K562 (cell line): ENCODE measurements around the gene NBEAL2. TPM values are rescaled to one million over a fixed set of nuclear protein-coding genes. Genes with fewer than 3 reads are reported as not detected.
A peak's percentile ranks its signal among the peaks of the same experiment; 100 is the strongest.

Experiments used
- CHD1 ChIP-seq: fragments of 200-600 bp; sonication (generic); IDR thresholded peaks from one replicate; pipeline ENCODE4 v1.6.1; 2012; ENCODE audit warnings: mild to moderate bottlenecking, moderate library complexity, low read length, inconsistent platforms
- FOS ChIP-seq: IDR thresholded peaks from 3 replicates; pipeline ENCODE4 v1.6.1; 2011; ENCODE audit not compliant: insufficient read length; ENCODE audit errors: extremely low read depth
- KAT2B ChIP-seq: IDR thresholded peaks from one replicate; pipeline ENCODE4 v1.6.1; 2012; ENCODE audit warnings: low read depth, mild to moderate bottlenecking, control low read depth, inconsistent platforms, low read length, moderate library complexity
- MEF2A ChIP-seq: IDR thresholded peaks from 2 replicates; pipeline ENCODE4 v1.6.1; 2011; ENCODE audit warnings: low read depth, mild to moderate bottlenecking, low read length, moderate library complexity; ENCODE audit not compliant: control insufficient read depth
- MTA2 ChIP-seq: fragments of 450-650 bp; IDR thresholded peaks from 2 replicates; pipeline ENCODE4 v1.6.1; 2016; ENCODE audit warnings: low read depth
- RBM22 ChIP-seq: fragments of 200-400 bp; formaldehyde crosslinking; IDR thresholded peaks from 2 replicates; pipeline ENCODE4 v1.6.1; 2018; ENCODE audit warnings: low read length, low read depth; ENCODE audit not compliant: poor library complexity, severe bottlenecking
- RFX7 ChIP-seq: fragments of 250-450 bp; sonication (Bioruptor Pico); IDR thresholded peaks from 2 replicates; pipeline ENCODE4 v1.5.1; 2021; ENCODE audit warnings: mild to moderate bottlenecking
- TAF15 ChIP-seq: fragments of 200-400 bp; formaldehyde crosslinking; IDR thresholded peaks from 2 replicates; pipeline ENCODE4 v1.6.1; 2017; ENCODE audit warnings: mild to moderate bottlenecking, low read depth, low read length, moderate library complexity
- ZBTB8A ChIP-seq: fragments of 450-650 bp; IDR thresholded peaks from 2 replicates; pipeline ENCODE4 v1.6.1; 2018; ENCODE audit warnings: mild to moderate bottlenecking, moderate library complexity; ENCODE audit not compliant: partially characterized antibody
- ZFP30 ChIP-seq: fragments of 250-450 bp; sonication (Bioruptor Pico); IDR thresholded peaks from 2 replicates; pipeline ENCODE4 v1.8.0; 2022; ENCODE audit warnings: moderate library complexity, mild to moderate bottlenecking, inconsistent platforms, borderline replicate concordance
- ZNF408 ChIP-seq: fragments of 250-450 bp; sonication (Bioruptor Pico); IDR thresholded peaks from 2 replicates; pipeline ENCODE4 v1.4.0; 2020; ENCODE audit warnings: low read depth, mild to moderate bottlenecking, moderate library complexity
- ZNF57 ChIP-seq: fragments of 450-650 bp; formaldehyde crosslinking; IDR thresholded peaks from 2 replicates; pipeline ENCODE4 v1.4.0; 2020; ENCODE audit warnings: mild to moderate bottlenecking, moderate library complexity
- ZNF644 ChIP-seq: fragments of 200-800 bp; sonication (Bioruptor generic); IDR thresholded peaks from 2 replicates; pipeline ENCODE4 v1.6.1; 2016; ENCODE audit warnings: low read depth, missing genetic modification characterization, missing compliant biosample characterization
- ZNF778 ChIP-seq: fragments of 450-650 bp; formaldehyde crosslinking; IDR thresholded peaks from 2 replicates; pipeline ENCODE4 v1.4.0; 2020; ENCODE audit warnings: mild to moderate bottlenecking, moderate library complexity
- polyA plus RNA-seq, 8 experiments: library from polyadenylated mRNA; depleted of rRNA in 4 of 8; stranded (reverse) in 5 of 8; unstranded in 3 of 8; fragments of >200 nt; fragmentation: Nextera tagmentation in 2 of 8; fragmentation: Illumina TruSeq in 1 of 8; extraction: Ambion mirVana in 2 of 8; extraction: Trizol in 1 of 8; gene quantifications; 2 replicates each; pipeline versions ENCODE4 v1.2.1 to v1.2.3, GENCODE V29; 2011 to 2014; ENCODE audit warnings: inconsistent platforms in 1 of 8, missing spikeins in 1 of 8
- total RNA-seq, 7 experiments: library from RNA; depleted of rRNA in 6 of 7; stranded (reverse); fragments of >200 nt in 6 of 7; fragmentation: Illumina TruSeq in 2 of 7; extraction: Trizol in 2 of 7; gene quantifications; 2 replicates each; pipeline versions ENCODE4 v1.2.1 to v1.2.3, GENCODE V29; 2011 to 2021; ENCODE audit warnings: low replicate concordance in 1 of 7
- TF ChIP-seq, protein P1 (sequence below): fragments of 450-650 bp; conservative IDR thresholded peaks from 2 replicates; pipeline ENCODE4 v1.6.1; 2016; ENCODE audit warnings: missing genetic modification characterization, low read depth, mild to moderate bottlenecking, missing compliant biosample characterization, moderate library complexity
- TF ChIP-seq, protein P2 (sequence below): IDR thresholded peaks from 2 replicates; pipeline ENCODE4 v1.6.1; 2011; ENCODE audit not compliant: insufficient read length; ENCODE audit errors: extremely low read depth
- TF ChIP-seq, protein P3 (sequence below): conservative IDR thresholded peaks from 2 replicates; pipeline ENCODE4 v1.6.1; 2011; ENCODE audit warnings: low read depth, mild to moderate bottlenecking, low read length; ENCODE audit not compliant: control insufficient read depth
- TF ChIP-seq, protein P4 (sequence below): fragments of 250-450 bp; sonication (Bioruptor Pico); IDR thresholded peaks from 2 replicates; pipeline ENCODE4 v1.5.0; 2021; ENCODE audit warnings: mild to moderate bottlenecking, borderline replicate concordance

NBEAL2 gene
- total and polyA plus RNA-seq, 9 of the 15 experiments (the other 6 are each of a cell fraction or from before 2014, with no cell fraction given): 0.06 to 114 (median 29.6) TPM

DNA sequence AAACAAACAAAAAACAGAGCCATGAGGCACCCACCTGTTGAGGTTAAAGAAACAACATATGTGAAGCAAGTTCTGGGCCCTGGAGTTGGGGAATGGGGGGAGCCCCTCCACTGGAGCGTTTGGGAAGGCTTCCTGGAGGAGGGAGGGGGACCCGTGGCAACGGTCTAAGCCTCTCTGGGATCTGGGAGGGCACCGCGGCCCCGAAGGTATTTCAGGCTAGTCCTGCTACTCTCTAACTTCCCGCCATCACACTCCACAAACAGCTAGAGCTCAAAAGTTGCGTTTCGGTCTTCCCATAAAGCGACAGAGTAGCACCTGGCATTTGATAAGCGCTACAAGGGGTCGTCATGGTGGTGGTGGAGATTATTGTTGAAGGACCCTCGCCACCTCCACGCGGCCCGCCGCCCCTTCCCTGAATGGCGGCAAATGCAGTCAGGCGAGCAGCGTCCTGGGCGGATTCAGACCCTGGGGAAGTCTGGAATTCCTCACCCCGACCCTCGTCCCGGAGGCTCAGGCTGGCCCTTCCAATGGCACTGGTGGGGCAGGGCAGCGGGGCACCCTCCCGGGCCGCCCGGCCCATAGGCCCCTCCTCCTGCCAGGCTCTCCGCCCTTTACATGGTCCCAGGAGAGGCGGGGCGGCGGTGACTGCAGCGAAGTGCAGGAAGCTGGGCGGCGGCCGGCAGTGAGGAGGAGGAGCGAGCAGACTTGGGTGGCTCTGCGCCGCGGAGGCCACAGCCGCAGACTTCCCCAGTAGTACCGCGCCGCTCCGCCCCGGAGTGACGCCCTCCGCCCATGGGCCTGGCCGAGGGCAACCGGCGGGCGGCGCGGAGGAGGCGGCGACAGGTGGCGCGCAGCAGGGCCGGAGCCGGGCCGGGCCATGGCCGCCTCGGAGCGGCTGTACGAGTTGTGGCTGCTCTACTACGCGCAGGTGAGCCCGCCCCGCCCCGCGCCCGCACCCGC lies at the start of gene NBEAL2 (continued):
- TF ChIP-seq, protein P1, sequence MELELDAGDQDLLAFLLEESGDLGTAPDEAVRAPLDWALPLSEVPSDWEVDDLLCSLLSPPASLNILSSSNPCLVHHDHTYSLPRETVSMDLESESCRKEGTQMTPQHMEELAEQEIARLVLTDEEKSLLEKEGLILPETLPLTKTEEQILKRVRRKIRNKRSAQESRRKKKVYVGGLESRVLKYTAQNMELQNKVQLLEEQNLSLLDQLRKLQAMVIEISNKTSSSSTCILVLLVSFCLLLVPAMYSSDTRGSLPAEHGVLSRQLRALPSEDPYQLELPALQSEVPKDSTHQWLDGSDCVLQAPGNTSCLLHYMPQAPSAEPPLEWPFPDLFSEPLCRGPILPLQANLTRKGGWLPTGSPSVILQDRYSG (tag): no peak; the same call in 1 of the 2 replicates
- TF ChIP-seq KAT2B (no peak), MTA2 (no peak), ZNF408 (CRISPR knock-in tag) (no peak), ZNF644 (tag) (no peak), CHD1 (peak; percentile 39), MEF2A (no peak), RBM22 (no peak), FOS (no peak), RFX7 (CRISPR knock-in tag) (no peak), ZFP30 (CRISPR knock-in tag) (no peak), ZNF778 (CRISPR knock-in tag) (no peak), TAF15 (no peak), ZBTB8A (no peak), ZNF57 (CRISPR knock-in tag) (no peak; the same call in 1 of the 2 replicates)
- TF ChIP-seq, protein P2, sequence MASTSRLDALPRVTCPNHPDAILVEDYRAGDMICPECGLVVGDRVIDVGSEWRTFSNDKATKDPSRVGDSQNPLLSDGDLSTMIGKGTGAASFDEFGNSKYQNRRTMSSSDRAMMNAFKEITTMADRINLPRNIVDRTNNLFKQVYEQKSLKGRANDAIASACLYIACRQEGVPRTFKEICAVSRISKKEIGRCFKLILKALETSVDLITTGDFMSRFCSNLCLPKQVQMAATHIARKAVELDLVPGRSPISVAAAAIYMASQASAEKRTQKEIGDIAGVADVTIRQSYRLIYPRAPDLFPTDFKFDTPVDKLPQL: no peak
- TF ChIP-seq, protein P3, sequence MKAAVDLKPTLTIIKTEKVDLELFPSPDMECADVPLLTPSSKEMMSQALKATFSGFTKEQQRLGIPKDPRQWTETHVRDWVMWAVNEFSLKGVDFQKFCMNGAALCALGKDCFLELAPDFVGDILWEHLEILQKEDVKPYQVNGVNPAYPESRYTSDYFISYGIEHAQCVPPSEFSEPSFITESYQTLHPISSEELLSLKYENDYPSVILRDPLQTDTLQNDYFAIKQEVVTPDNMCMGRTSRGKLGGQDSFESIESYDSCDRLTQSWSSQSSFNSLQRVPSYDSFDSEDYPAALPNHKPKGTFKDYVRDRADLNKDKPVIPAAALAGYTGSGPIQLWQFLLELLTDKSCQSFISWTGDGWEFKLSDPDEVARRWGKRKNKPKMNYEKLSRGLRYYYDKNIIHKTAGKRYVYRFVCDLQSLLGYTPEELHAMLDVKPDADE: peak; percentile 39; the same call in 1 of the 2 replicates
- TF ChIP-seq, protein P4, sequence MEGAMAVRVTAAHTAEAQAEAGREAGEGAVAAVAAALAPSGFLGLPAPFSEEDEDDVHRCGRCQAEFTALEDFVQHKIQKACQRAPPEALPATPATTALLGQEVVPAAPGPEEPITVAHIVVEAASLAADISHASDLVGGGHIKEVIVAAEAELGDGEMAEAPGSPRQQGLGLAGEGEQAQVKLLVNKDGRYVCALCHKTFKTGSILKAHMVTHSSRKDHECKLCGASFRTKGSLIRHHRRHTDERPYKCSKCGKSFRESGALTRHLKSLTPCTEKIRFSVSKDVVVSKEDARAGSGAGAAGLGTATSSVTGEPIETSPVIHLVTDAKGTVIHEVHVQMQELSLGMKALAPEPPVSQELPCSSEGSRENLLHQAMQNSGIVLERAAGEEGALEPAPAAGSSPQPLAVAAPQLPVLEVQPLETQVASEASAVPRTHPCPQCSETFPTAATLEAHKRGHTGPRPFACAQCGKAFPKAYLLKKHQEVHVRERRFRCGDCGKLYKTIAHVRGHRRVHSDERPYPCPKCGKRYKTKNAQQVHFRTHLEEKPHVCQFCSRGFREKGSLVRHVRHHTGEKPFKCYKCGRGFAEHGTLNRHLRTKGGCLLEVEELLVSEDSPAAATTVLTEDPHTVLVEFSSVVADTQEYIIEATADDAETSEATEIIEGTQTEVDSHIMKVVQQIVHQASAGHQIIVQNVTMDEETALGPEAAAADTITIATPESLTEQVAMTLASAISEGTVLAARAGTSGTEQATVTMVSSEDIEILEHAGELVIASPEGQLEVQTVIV (CRISPR knock-in tag): no peak
